HG03565 (cell line): Measurements from ENCODE around the gene CLIC1.

Source experiments
- ATAC-seq: cut with Tn5 transposase; IDR thresholded peaks from one replicate; pipeline ENCODE4 v1.9.1; 2021; ENCODE audit warnings: mild to moderate bottlenecking, moderate library complexity; ENCODE audit not compliant: unreplicated experiment

The CLIC1 gene

GRCh38 chr6:31707701-31708100, 28.6 kb downstream of the CLIC1 start:
- no peak for ATAC-seq

- no peak for ATAC-seq
These were observed 29.7 kb downstream of the CLIC1 start, which contains the start of gene LY6G6F for GRCh38 chr6:31706599-31706998. Gene LY6G6F (plus strand): TSS chr6:31706866. CDS start chr6:31706907, 41 bp downstream.

- no peak for ATAC-seq
These were observed 30.4 kb downstream of the CLIC1 start for GRCh38 chr6:31705931-31706330.

- ATAC-seq = peak; percentile 80
These were observed 33.3 kb downstream of the CLIC1 start, which contains the start of gene ABHD16A for GRCh38 chr6:31702819-31703716. Gene ABHD16A (minus strand): TSS chr6:31703324. CDS start chr6:31703281, 43 bp downstream.

- ATAC-seq = no peak
These were observed 33.9 kb downstream of the CLIC1 start for GRCh38 chr6:31702405-31702818.

GRCh38 chr6:31701666-31702404, 34.5 kb downstream of the CLIC1 start:
- ATAC-seq = no peak

GRCh38 chr6:31700740-31701401, 35.5 kb downstream of the CLIC1 start:
- no peak for ATAC-seq

GRCh38 chr6:31697555-31697954, 38.8 kb downstream of the CLIC1 start:
- ATAC-seq = no peak

GRCh38 chr6:31693535-31693934, 42.8 kb downstream of the CLIC1 start:
- no peak for ATAC-seq

- no peak for ATAC-seq
These were observed 43.4 kb downstream of the CLIC1 start for GRCh38 chr6:31692886-31693285.

GRCh38 chr6:31692353-31692752, 44.0 kb downstream of the CLIC1 start:
- ATAC-seq = no peak

GRCh38 chr6:31691564-31692108, 44.7 kb downstream of the CLIC1 start:
- no peak for ATAC-seq

GRCh38 chr6:31691078-31691463, 45.3 kb downstream of the CLIC1 start:
- ATAC-seq = no peak

- no peak for ATAC-seq
These were observed 45.9 kb downstream of the CLIC1 start for GRCh38 chr6:31690231-31691077.

GRCh38 chr6:31689249-31690110, 46.9 kb downstream of the CLIC1 start:
- no peak for ATAC-seq

- ATAC-seq = no peak
These were observed 48.3 kb downstream of the CLIC1 start for GRCh38 chr6:31687860-31688693.

GRCh38 chr6:31687321-31687720, 49.0 kb downstream of the CLIC1 start:
- ATAC-seq = no peak

GRCh38 chr6:31686483-31686882, 49.8 kb downstream of the CLIC1 start:
- no peak for ATAC-seq
